Caco-2 (cell line): Measurements from ENCODE around the gene SLC22A23. TPM values are rescaled to one million over a fixed set of nuclear protein-coding genes. Genes with fewer than 3 reads are reported as not detected.

ENCODE experiments used
- BruUV-seq: library from RNA; stranded (reverse); fragments of 400-500 nt; replicated peaks from 2 replicates; lab custom pipeline; 2021; lab: Mats Ljungman, UMichigan
- CTCF ChIA-PET: fragments of 300-600 bp; sonication (Branson Sonifier 250); formaldehyde crosslinking; loops from one replicate; lab custom pipeline; 2022; ENCODE audit warnings: antibody characterized with exemption; lab: Charles Lee
- POLR2A ChIA-PET: fragments of 300-600 bp; sonication (Branson Sonifier 250); formaldehyde crosslinking; loops from one replicate; lab custom pipeline; 2022; ENCODE audit warnings: antibody characterized with exemption; lab: Charles Lee
- DNase-seq, 2 experiments: peaks; one replicate each; pipeline versions ENCODE4 v3.0.0 to v3.0.0-alpha.2; 2020 to 2022
- H3K27me3 ChIP-seq: replicated peaks from 2 replicates; pipeline ENCODE4 v1.6.0; 2011; ENCODE audit warnings: low read length; ENCODE audit not compliant: control insufficient read depth, insufficient read depth
- H3K36me3 ChIP-seq: 2 replicates; pipeline ENCODE4 v1.5.1; 2011; ENCODE audit warnings: low read length; ENCODE audit not compliant: control insufficient read depth, insufficient read depth
- H3K4me1 ChIP-seq: fragments of 250-450 bp; sonication (Bioruptor Pico); 2 replicates; pipeline ENCODE4 v1.5.1; 2020; ENCODE audit warnings: mild to moderate bottlenecking
- H3K4me3 ChIP-seq: 2 replicates; pipeline ENCODE4 v1.5.1; 2011; ENCODE audit warnings: low read depth, mild to moderate bottlenecking, control low read depth, low read length
- H3K9me3 ChIP-seq: fragments of 250-450 bp; sonication (Bioruptor Pico); 2 replicates; pipeline ENCODE4 v1.5.1; 2020; ENCODE audit warnings: mild to moderate bottlenecking, moderate library complexity
- H3K27ac Mint-ChIP-seq: one replicate; pipeline ENCODE4 v1.8.0; 2022; ENCODE audit warnings: mixed read lengths; ENCODE audit not compliant: unreplicated experiment
- H3K27me3 Mint-ChIP-seq: one replicate; pipeline ENCODE4 v1.8.0; 2022; ENCODE audit warnings: mixed read lengths; ENCODE audit not compliant: insufficient read depth, unreplicated experiment
- H3K36me3 Mint-ChIP-seq: one replicate; pipeline ENCODE4 v1.8.0; 2022; ENCODE audit warnings: mild to moderate bottlenecking, mixed read lengths; ENCODE audit not compliant: insufficient read depth, unreplicated experiment
- H3K4me1 Mint-ChIP-seq: one replicate; pipeline ENCODE4 v1.8.0; 2022; ENCODE audit warnings: low read depth, mixed read lengths; ENCODE audit not compliant: unreplicated experiment
- H3K4me3 Mint-ChIP-seq: one replicate; pipeline ENCODE4 v1.8.0; 2022; ENCODE audit warnings: mild to moderate bottlenecking, moderate library complexity, mixed read lengths; ENCODE audit not compliant: unreplicated experiment
- H3K9me3 Mint-ChIP-seq: one replicate; pipeline ENCODE4 v1.8.0; 2022; ENCODE audit warnings: mixed read lengths; ENCODE audit not compliant: unreplicated experiment
- intact Hi-C: fragments of 100-400 bp; cut with micrococcal nuclease; formaldehyde crosslinking; loops from one replicate; pipeline ENCODE4 v1.10.0; 2022; ENCODE audit not compliant: unreplicated experiment
- total RNA-seq: library from RNA; stranded (reverse); gene quantifications from 2 replicates; pipeline ENCODE4 v1.2.3, GENCODE V29; 2022
- TF ChIP-seq, protein P1 (sequence below), 2 experiments: fragments of 200-600 bp in 1 of 2; IDR thresholded peaks; 1 replicate in 1 of 2; 2 replicates in 1 of 2; pipeline versions ENCODE4 v1.5.1 to v1.8.0; 2011 to 2022; ENCODE audit warnings: antibody characterized with exemption in 1 of 2, control low read depth in 1 of 2, inconsistent platforms in 1 of 2, low read depth in 1 of 2, low read length in 1 of 2, mild to moderate bottlenecking in 1 of 2, moderate library complexity in 1 of 2; ENCODE audit not compliant: insufficient read depth in 1 of 2, severe bottlenecking in 1 of 2, unreplicated experiment in 1 of 2

SLC22A23 gene
- total RNA-seq, 1 experiment from 2014 or later, result 45.5 TPM

DNA sequence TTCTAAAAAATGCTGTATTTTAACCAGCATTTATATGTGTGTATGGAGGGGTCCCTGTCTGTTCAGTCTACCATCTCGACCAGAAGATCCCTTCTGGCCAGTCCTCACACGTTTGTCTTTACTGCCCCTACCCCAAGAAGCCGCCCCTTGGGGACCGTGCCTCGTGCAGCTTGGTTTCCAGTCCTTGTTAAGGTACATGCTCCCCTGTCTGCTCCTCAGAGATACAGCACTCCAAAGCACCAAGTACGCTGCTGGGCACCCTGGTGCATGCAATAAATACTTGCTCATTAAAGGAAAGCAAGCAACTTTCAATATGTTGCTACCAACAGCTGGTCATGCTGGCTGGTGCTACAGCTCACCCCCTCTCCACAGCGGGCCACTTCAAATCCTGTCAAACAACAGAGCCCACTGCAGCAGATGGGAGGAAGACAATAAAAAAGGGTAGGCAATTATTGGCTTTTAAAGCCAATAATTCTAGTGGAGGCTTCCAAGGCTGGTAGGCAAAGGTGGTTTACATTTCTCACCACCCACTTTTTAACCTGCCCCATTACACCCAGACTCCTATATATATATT, 136.5 kb downstream of the SLC22A23 start:
- ChIA-PET POLR2A (no interaction called here), CTCF (no interaction called here)
- H3K36me3 Mint-ChIP-seq, result peaks cover 55% of the 10 kb centered on the region
- no peaks in the 10 kb centered on the region for H3K9me3 Mint-ChIP-seq
- H3K27ac Mint-ChIP-seq, result no peak overlapping the region
- Histone ChIP-seq H3K27me3 (no peaks in the 10 kb centered on the region), H3K4me3 (no peak overlapping the region), H3K4me1 (no peaks in the 10 kb centered on the region), H3K36me3 (no peaks in the 10 kb centered on the region; the same call in 1 of the 2 replicates), H3K9me3 (no peaks in the 10 kb centered on the region)
- no peak overlapping the region for H3K4me3 Mint-ChIP-seq
- peaks cover 13% of the 10 kb centered on the region for H3K4me1 Mint-ChIP-seq
- intact Hi-C loops, result no loop called here
- DNase-seq, result no peak
- TF ChIP-seq, protein P1, sequence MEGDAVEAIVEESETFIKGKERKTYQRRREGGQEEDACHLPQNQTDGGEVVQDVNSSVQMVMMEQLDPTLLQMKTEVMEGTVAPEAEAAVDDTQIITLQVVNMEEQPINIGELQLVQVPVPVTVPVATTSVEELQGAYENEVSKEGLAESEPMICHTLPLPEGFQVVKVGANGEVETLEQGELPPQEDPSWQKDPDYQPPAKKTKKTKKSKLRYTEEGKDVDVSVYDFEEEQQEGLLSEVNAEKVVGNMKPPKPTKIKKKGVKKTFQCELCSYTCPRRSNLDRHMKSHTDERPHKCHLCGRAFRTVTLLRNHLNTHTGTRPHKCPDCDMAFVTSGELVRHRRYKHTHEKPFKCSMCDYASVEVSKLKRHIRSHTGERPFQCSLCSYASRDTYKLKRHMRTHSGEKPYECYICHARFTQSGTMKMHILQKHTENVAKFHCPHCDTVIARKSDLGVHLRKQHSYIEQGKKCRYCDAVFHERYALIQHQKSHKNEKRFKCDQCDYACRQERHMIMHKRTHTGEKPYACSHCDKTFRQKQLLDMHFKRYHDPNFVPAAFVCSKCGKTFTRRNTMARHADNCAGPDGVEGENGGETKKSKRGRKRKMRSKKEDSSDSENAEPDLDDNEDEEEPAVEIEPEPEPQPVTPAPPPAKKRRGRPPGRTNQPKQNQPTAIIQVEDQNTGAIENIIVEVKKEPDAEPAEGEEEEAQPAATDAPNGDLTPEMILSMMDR (IDR thresholded peaks at IDR 0.05; ENCODE audit: insufficient read depth in 1 of 2, low read depth in 1 of 2, low read length in 1 of 2, severe bottlenecking in 1 of 2, unreplicated experiment in 1 of 2), result no peak
- no peaks in the 10 kb centered on the region for H3K27me3 Mint-ChIP-seq
- no TSS peak for BruUV-seq

DNA sequence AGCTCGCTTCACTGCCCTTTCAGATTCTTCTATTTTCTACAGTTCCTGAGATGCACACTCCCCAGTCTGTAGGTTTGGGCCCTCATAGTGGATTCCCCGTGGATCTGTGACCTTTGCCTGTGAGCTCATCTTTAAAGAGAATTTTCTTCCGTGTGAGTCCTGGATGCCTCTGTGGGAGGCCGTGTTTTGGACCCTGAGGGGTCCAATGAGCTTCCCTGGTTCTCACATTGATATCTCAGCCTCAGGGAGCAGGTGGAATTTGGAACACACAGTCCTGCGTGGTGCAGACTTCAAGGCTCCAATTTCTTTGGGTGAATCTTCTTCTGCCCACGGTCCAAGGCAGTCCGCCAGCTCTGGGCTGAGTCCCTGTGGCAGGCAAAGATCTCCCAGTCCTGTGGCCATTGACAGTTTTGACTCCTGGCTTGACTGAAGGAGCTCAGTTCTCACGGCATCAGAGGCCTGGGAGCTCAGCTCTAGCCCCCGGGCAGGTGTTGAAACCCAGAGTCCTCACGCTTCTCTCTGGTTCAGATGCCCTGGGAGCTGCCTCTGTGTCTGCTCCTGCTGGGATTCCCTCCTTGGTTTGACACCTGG, 137.1 kb downstream of the SLC22A23 start:
- H3K36me3 ChIP-seq, result no peaks in the 10 kb centered on the region; the same call in 1 of the 2 replicates

DNA sequence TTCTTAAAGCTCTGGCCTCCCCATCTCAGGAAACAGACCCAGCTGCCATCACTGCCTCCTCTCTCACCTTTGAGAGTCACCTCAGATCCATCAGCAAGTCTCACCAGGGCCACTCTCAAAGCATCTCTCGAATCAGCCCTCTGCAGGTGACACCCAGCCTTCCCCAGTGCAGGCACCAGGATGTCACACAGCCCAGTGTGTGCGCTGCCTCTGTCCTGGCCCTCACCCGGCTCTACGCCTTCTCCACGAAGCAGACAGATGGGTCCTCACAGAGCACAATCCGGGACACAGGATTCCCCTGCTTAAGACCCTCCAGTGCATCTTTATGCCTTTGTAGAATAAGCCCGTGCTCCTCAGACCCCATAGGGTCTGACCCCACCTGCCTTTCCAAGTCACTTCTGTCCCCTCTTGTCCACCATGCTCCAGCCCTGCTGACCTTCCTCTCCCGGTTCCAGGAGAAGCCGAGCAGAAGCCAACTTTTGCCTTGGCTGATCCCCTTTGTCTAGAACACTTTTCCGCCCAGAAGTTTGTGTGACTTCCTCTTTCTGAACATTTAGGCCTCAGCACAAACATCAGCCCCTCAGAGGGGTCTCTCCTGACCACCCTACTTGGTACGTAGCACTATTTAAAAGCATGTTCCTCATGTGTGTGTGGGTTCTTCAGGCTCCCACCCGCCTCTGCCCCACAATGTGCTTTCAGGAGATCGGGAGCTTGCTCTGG, 137.9 kb downstream of the SLC22A23 start:
- BruUV-seq, result no TSS peak
- H3K36me3 ChIP-seq, result no peaks in the 10 kb centered on the region; the same call in 1 of the 2 replicates
- TF ChIP-seq, protein P1 (IDR thresholded peaks at IDR 0.05; ENCODE audit: insufficient read depth in 1 of 2, low read depth in 1 of 2, low read length in 1 of 2, severe bottlenecking in 1 of 2, unreplicated experiment in 1 of 2), result no peak

More for the DNA sequence above, 137.1 kb downstream of the SLC22A23 start:
- intact Hi-C loops, result no loop called here
- Mint-ChIP-seq H3K36me3 (peaks cover 55% of the 10 kb centered on the region), H3K4me3 (no peak overlapping the region), H3K4me1 (peaks cover 8% of the 10 kb centered on the region), H3K27me3 (no peaks in the 10 kb centered on the region), H3K9me3 (no peaks in the 10 kb centered on the region), H3K27ac (no peak overlapping the region)
- Histone ChIP-seq H3K4me1 (no peaks in the 10 kb centered on the region), H3K9me3 (no peaks in the 10 kb centered on the region), H3K4me3 (no peak overlapping the region), H3K27me3 (no peaks in the 10 kb centered on the region)
- no TSS peak for BruUV-seq
- DNase-seq, result no peak
- TF ChIP-seq, protein P1 (IDR thresholded peaks at IDR 0.05; ENCODE audit: insufficient read depth in 1 of 2, low read depth in 1 of 2, low read length in 1 of 2, severe bottlenecking in 1 of 2, unreplicated experiment in 1 of 2), result no peak
- POLR2A ChIA-PET, result no interaction called here
- CTCF ChIA-PET, result no interaction called here

More for the DNA sequence above, 137.9 kb downstream of the SLC22A23 start:
- intact Hi-C loops, result no loop called here
- peaks cover under 1% of the 10 kb centered on the region for H3K4me1 Mint-ChIP-seq
- H3K36me3 Mint-ChIP-seq, result peaks cover 49% of the 10 kb centered on the region
- DNase-seq, result no peak
- no peak overlapping the region for H3K27ac Mint-ChIP-seq
- no peak overlapping the region for H3K4me3 ChIP-seq
- no peaks in the 10 kb centered on the region for H3K27me3 Mint-ChIP-seq
- ChIA-PET CTCF (no interaction called here), POLR2A (no interaction called here)
- no peaks in the 10 kb centered on the region for H3K4me1 ChIP-seq
- no peaks in the 10 kb centered on the region for H3K27me3 ChIP-seq
- no peak overlapping the region for H3K4me3 Mint-ChIP-seq
- H3K9me3 Mint-ChIP-seq, result no peaks in the 10 kb centered on the region
- no peaks in the 10 kb centered on the region for H3K9me3 ChIP-seq
